Measurements from ENCODE around the gene HBZ.
A peak's percentile ranks its signal among the peaks of the same experiment; 100 is the strongest.
"Not testable (repeated sequence)": the region's sequence is repeated elsewhere in the genome, so short reads cannot be mapped to it uniquely, and the experiment has no call there.

The HBZ gene

DNA sequence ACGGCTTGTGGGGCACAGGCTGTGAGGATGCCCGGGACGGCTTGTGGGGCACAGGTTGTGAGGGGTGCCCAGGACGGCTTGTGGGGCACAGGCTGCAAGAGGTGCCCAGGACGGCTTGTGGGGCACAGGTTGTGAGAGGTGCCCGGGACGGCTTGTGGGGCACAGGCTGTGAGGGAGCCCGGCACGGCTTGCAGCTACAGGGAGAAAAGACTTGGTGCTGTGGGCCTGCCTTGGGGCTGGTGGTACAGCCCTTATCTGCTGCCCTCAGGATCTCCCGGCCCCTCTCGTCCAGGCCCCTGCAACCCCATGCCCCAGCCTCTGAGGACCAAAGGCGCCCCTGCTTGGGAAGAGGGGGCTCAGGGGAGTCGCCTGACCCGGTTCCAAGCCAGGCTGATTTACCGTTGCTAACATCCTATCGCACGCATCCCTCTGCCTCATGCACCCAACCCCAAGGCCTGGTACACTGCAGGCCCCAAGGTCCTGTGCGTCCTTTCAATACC is 8.3 kb downstream of the HBZ start:
- Histone ChIP-seq H3K9ac (ENCODE audit: insufficient read length, low read depth) (no peak overlapping the region), H3K9me3 (ENCODE audit: insufficient read depth, low read length) (no peaks in the 10 kb centered on the region), H3K4me3 (ENCODE audit: insufficient read length, low read depth) (no peak overlapping the region), H3K36me3 (ENCODE audit: insufficient read depth, insufficient read length, low read length) (no peaks in the 10 kb centered on the region), H3K4me1 (ENCODE audit: insufficient read depth, insufficient read length) (peaks cover 8% of the 10 kb centered on the region), H3K27me3 (ENCODE audit: insufficient read depth, insufficient read length) (peaks cover 36% of the 10 kb centered on the region)
- no peak for DNase-seq (ENCODE audit: low read depth, low spot score)
- TF ChIP-seq YY1 (IDR thresholded peaks at IDR 0.05; ENCODE audit: insufficient read depth, insufficient read length) (no peak), SUZ12 (IDR thresholded peaks at IDR 0.05; ENCODE audit: extremely low read depth, insufficient read depth, insufficient read length) (no peak), ZNF274 (IDR thresholded peaks at IDR 0.05; ENCODE audit: low read depth, low read length) (no peak)

- Histone ChIP-seq H3K4me1 (ENCODE audit: insufficient read depth, insufficient read length) (peaks cover 19% of the 10 kb centered on the region), H3K9me3 (ENCODE audit: insufficient read depth, low read length) (no peaks in the 10 kb centered on the region), H3K27me3 (ENCODE audit: insufficient read depth, insufficient read length) (peaks cover 39% of the 10 kb centered on the region), H3K9ac (ENCODE audit: insufficient read length, low read depth) (no peak overlapping the region), H3K4me3 (ENCODE audit: insufficient read length, low read depth) (no peak overlapping the region), H3K36me3 (ENCODE audit: insufficient read depth, insufficient read length, low read length) (no peaks in the 10 kb centered on the region)
- DNase-seq (ENCODE audit: low read depth, low spot score), result no peak
- TF ChIP-seq SUZ12 (IDR thresholded peaks at IDR 0.05; ENCODE audit: extremely low read depth, insufficient read depth, insufficient read length), result no peak
- TF ChIP-seq ZNF274 (IDR thresholded peaks at IDR 0.05; ENCODE audit: low read depth, low read length), result no peak
- no peak for TF ChIP-seq YY1 (IDR thresholded peaks at IDR 0.05; ENCODE audit: insufficient read depth, insufficient read length)
These were observed 10.0 kb downstream of the HBZ start for GRCh38 chr16:162271-162991.

DNA sequence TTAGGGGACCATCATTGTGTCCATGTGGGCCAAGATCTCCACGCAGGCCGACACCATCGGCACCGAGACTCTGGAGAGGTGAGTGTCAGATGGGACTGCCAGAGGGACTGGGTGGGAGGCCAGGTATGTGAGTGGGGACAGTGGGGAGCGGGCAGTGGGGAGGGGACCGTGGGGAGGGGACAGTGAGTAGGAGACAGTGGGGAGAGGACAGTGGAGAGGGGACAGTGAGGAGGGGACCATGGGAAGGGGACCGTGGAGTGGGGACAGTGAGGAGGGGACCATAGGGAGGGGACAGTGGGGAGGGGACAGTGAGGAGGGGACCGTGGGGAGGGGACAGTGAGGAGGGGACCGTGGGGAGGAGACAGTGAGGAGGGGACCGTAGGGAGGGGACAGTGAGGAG is 10.7 kb downstream of the HBZ start:
- not testable (repeated sequence) for H3K9me3 ChIP-seq (ENCODE audit: insufficient read depth, low read length); H3K9ac ChIP-seq (ENCODE audit: insufficient read length, low read depth); H3K4me3 ChIP-seq (ENCODE audit: insufficient read length, low read depth); DNase-seq (ENCODE audit: low read depth, low spot score); H3K36me3 ChIP-seq (ENCODE audit: insufficient read depth, insufficient read length, low read length)
- Histone ChIP-seq H3K4me1 (ENCODE audit: insufficient read depth, insufficient read length) (peaks cover 19% of the 10 kb centered on the region), H3K27me3 (ENCODE audit: insufficient read depth, insufficient read length) (peaks cover 47% of the 10 kb centered on the region)

DNA sequence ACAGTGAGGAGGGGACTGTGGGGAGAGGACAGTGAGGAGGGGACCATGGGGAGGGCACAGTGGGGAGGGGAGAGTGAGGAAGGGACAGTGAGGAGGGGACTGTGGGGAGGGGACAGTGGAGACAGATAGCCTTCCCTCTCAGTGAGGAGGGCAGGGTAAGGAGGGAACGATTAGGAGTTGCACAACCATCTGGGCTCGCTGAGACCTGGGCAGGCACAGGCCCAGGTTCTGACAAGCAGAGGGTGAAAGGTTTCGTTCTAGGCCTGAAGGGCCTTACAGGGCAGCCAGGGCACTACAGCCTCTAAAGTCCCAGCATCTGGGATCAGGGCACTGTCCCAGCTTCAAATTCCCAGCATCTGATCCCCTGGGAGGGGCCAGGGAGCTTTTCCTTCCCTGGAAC is 11.3 kb downstream of the HBZ start:
- H3K9ac ChIP-seq (ENCODE audit: insufficient read length, low read depth); H3K9me3 ChIP-seq (ENCODE audit: insufficient read depth, low read length); H3K36me3 ChIP-seq (ENCODE audit: insufficient read depth, insufficient read length, low read length); DNase-seq (ENCODE audit: low read depth, low spot score); H3K4me3 ChIP-seq (ENCODE audit: insufficient read length, low read depth): not testable (repeated sequence)
- Histone ChIP-seq H3K27me3 (ENCODE audit: insufficient read depth, insufficient read length) (peaks cover 52% of the 10 kb centered on the region), H3K4me1 (ENCODE audit: insufficient read depth, insufficient read length) (peaks cover 19% of the 10 kb centered on the region)

DNA sequence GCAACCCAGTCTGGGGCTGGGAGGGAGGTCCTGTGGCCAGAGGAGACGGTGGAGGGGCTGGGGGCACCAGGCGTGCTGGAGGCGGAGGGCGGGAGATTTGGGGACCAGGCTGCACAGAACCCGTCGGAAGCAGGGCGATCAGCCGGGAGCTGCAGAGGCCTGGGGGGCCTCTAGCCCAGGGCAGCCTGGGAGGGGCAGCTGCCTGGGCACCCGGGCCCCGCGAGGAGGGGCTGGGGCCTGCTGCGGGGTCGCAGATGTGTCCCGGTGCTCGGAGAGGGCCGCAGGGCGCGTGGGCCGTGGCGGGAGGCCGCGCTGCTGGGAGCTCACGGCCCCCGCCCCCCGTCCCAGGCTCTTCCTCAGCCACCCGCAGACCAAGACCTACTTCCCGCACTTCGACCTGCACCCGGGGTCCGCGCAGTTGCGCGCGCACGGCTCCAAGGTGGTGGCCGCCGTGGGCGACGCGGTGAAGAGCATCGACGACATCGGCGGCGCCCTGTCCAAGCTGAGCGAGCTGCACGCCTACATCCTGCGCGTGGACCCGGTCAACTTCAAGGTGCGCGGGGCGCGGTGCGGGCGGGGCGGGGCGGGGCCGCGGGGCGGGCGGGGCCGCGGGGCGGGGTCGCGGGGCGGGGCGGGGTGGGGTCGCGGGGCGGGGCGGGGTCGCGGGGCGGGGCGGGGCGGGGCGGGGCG is 11.8 kb downstream of the HBZ start:
- H3K4me1 ChIP-seq (ENCODE audit: insufficient read depth, insufficient read length), result peaks cover 18% of the 10 kb centered on the region
- not testable (repeated sequence) for H3K9me3 ChIP-seq (ENCODE audit: insufficient read depth, low read length); H3K36me3 ChIP-seq (ENCODE audit: insufficient read depth, insufficient read length, low read length); DNase-seq (ENCODE audit: low read depth, low spot score); H3K9ac ChIP-seq (ENCODE audit: insufficient read length, low read depth); H3K4me3 ChIP-seq (ENCODE audit: insufficient read length, low read depth)
- peaks cover 58% of the 10 kb centered on the region for H3K27me3 ChIP-seq (ENCODE audit: insufficient read depth, insufficient read length)

DNA sequence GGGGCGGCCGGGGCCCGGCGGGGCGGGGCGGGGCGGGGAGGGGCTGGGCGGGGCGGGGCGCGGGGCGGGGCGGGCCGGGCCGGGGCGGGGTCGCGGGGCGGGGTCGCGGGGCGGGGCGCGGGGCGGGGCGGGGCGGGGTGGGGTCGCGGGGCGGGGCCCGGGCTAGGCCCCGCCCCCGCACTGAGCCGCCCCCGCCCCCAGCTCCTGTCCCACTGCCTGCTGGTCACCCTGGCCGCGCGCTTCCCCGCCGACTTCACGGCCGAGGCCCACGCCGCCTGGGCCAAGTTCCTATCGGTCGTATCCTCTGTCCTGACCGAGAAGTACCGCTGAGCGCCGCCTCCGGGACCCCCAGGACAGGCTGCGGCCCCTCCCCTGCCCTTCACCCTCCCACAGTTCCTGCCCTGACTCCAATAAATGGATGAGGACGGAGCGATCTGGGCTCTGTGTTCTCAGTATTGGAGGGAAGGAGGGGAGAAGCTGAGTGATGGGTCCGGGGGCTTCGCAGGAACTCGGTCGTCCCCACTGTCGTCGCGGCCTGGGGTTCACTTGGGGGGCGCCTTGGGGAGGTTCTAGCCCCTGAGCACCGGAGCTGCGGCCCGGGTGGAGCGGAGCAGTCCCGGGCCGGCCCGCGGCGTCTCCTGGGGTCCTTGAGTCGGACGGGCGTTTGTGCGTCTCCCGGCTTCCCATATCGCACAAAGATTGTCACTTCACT is 12.5 kb downstream of the HBZ start:
- Histone ChIP-seq H3K9ac (ENCODE audit: insufficient read length, low read depth) (peak overlapping the region; percentile 72), H3K27me3 (ENCODE audit: insufficient read depth, insufficient read length) (peaks cover 59% of the 10 kb centered on the region), H3K4me3 (ENCODE audit: insufficient read length, low read depth) (peak overlapping the region; percentile 24), H3K36me3 (ENCODE audit: insufficient read depth, insufficient read length, low read length) (no peaks in the 10 kb centered on the region), H3K9me3 (ENCODE audit: insufficient read depth, low read length) (no peaks in the 10 kb centered on the region), H3K4me1 (ENCODE audit: insufficient read depth, insufficient read length) (peaks cover 17% of the 10 kb centered on the region)
- no peak for DNase-seq (ENCODE audit: low read depth, low spot score)
- no peak for TF ChIP-seq YY1 (IDR thresholded peaks at IDR 0.05; ENCODE audit: insufficient read depth, insufficient read length)
- no peak for TF ChIP-seq ZNF274 (IDR thresholded peaks at IDR 0.05; ENCODE audit: low read depth, low read length)
- no peak for TF ChIP-seq SUZ12 (IDR thresholded peaks at IDR 0.05; ENCODE audit: extremely low read depth, insufficient read depth, insufficient read length)

- TF ChIP-seq SUZ12 (IDR thresholded peaks at IDR 0.05; ENCODE audit: extremely low read depth, insufficient read depth, insufficient read length) (peak; percentile 75), YY1 (IDR thresholded peaks at IDR 0.05; ENCODE audit: insufficient read depth, insufficient read length) (no peak)
- no peak for DNase-seq (ENCODE audit: low read depth, low spot score)
- Histone ChIP-seq H3K27me3 (ENCODE audit: insufficient read depth, insufficient read length) (peaks cover 66% of the 10 kb centered on the region), H3K36me3 (ENCODE audit: insufficient read depth, insufficient read length, low read length) (no peaks in the 10 kb centered on the region), H3K9me3 (ENCODE audit: insufficient read depth, low read length) (no peaks in the 10 kb centered on the region), H3K9ac (ENCODE audit: insufficient read length, low read depth) (peak within 1 kb of the TSS; percentile 72), H3K4me1 (ENCODE audit: insufficient read depth, insufficient read length) (peaks cover 17% of the 10 kb centered on the region), H3K4me3 (ENCODE audit: insufficient read length, low read depth) (peak within 1 kb of the TSS; percentile 24)
These were observed 13.3 kb downstream of the HBZ start, which contains the start of gene HBM for GRCh38 chr16:165539-166374. TSS of gene HBM (plus strand) at chr16:165978. CDS start at chr16:165998, 20 bp downstream.

All from NT2/D1 (cell line).